GM19372 (cell line): ENCODE data around the gene NEAT1.
A peak's percentile ranks its signal among the peaks of the same experiment; 100 is the strongest.

Experiments
- ATAC-seq: cut with Tn5 transposase; IDR thresholded peaks from one replicate; pipeline ENCODE4 v1.9.1; 2021; ENCODE audit warnings: mild to moderate bottlenecking, low read depth, moderate library complexity; ENCODE audit not compliant: unreplicated experiment

NEAT1 gene

DNA sequence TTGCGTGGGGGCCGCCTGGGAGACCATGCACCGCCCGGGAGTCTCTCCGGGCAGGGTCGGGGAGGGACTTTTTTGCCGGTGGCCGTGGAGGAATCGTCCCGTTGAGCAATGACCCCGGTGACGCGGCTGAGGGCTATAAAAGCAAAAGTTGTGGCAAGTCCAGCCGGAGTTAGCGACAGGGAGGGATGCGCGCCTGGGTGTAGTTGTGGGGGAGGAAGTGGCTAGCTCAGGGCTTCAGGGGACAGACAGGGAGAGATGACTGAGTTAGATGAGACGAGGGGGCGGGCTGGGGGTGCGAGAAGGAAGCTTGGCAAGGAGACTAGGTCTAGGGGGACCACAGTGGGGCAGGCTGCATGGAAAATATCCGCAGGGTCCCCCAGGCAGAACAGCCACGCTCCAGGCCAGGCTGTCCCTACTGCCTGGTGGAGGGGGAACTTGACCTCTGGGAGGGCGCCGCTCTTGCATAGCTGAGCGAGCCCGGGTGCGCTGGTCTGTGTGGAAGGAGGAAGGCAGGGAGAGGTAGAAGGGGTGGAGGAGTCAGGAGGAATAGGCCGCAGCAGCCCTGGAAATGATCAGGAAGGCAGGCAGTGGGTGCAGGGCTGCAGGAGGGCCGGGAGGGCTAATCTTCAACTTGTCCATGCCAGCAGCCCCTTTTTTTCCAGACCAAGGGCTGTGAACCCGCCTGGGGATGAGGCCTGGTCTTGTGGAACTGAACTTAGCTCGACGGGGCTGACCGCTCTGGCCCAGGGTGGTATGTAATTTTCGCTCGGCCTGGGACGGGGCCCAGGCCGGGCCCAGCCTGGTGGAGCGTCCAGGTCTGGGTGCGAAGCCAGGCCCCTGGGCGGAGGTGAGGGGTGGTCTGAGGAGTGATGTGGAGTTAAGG, at the start of gene NEAT1:
Gene NEAT1 (plus strand): TSS at position 166 of the 883 bp plus-strand sequence.
- peak; percentile 22 for ATAC-seq

DNA sequence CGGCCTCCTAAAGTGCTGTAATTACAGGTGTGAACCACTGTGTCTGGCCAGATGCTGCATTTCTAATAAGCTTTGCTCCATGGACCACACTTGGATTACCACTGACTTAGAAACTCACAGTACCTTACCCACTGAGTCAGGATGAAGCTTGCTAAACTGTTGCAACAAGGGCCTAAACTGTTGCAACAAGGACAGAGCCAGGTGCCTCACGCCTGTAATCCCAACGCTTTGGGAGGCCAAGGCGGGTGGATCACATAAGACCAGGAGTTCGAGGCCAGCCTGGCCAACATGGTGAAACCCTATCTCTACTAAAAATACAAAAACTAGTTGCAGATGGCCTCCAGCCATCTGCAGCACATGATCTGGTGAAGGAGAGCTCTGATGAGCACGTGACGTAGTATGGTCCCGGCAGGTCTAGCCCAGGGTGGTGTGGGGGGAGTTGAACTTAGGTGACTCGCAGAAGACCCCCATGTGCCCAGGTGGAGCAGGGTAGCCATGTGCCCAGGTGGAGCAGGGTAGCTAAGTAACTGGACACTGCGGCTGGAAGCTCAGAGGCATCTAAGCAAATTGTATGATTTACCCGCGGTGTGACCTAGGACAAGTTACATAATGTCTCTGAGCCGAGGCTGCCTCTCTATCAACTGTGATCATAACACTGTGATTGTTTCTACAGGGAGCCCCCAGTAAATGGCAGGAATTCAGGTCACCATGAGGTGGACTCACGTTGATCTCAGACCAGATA, 48.6 kb upstream of the NEAT1 start:
- no peak for ATAC-seq

GRCh38 chr11:65375012-65375411, 47.6 kb upstream of the NEAT1 start:
- no peak for ATAC-seq

DNA sequence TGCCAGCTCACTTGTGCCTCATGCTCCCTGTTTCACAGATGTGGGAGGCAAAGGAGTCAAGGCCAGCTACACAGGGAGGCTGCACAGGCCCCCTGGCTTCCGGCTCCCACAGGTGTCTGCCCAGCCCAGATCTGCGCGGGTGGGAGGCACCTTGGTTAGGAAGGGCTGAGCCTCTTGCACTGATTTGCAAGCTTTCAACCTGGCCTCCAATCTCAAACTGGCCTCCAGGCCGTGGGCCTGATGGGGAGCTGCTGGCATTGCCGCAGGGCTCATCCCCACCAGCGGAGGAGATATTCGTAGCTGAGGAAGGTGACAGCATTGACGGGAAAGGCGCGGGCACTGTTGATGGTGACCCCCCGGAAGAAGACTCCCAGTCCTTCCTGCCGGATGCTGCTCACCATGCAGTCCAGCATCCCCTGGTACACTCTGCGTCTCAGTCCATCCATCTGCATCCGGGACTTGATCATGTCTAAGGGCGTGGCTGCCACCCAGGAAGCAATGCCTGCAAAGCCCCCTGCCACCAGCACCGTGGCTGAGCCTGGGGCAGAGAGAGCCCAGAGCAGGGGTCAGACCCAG, 46.4 kb upstream of the NEAT1 start:
- ATAC-seq: no peak

GRCh38 chr11:65377036-65377435, 45.6 kb upstream of the NEAT1 start:
- no peak for ATAC-seq

DNA sequence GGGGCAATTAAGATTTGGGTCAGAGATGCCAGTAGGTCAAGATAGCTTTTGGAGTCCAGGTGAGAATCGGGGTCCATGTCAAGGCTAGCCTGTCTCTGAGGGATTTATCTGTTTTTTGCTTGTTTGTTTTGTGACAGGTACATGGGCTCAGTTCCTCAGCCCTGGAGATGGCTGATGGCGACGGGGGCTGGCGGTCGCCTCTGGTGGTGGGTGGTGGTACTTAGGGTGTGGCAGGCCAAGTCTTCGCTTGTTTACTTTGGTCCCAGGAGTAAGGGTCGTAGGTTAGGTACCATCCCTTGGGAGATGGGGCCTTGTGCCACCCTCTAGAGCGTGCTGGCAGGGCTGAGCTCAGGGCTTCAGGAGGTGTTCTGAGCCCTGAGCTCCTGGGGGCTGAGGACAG, 44.8 kb upstream of the NEAT1 start:
- ATAC-seq: no peak

DNA sequence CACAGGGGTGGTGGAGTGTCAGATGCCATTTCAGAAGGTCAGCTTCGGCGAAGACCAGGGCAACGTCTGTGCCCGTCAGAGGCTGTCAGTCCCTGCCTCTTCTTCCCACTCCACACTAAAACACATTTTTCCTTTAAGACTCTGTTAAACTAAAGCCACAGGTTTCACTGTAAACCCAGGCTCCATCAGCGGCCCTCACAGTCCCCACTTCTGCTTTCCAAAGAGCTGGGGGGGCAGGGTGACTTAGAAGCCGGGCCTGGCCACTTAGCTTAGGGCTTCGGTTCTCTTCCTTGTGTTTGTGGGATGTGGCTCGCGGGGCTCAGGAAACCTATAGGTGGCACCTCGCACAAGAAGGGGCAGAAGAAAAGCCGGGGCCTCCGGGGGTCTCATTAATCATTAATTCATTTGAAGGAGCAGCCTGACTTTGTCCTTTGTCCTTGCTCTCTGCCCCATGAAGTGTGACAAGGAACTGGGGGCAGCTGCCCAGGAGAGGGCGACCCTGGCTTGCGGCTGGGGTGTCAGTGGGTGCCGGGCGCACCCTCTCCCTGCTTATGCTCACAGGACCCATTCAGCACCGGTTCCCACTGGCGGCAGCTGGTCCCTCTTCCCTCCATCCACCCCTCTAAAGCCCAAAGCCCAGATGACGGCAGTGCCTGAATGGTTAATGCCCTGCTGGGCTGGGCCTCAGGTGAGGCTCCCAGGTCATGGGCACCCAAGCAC, 44.2 kb upstream of the NEAT1 start:
- no peak for ATAC-seq

- ATAC-seq: no peak
Observed at GRCh38 chr11:65378928-65379638, 43.5 kb upstream of the NEAT1 start.

DNA sequence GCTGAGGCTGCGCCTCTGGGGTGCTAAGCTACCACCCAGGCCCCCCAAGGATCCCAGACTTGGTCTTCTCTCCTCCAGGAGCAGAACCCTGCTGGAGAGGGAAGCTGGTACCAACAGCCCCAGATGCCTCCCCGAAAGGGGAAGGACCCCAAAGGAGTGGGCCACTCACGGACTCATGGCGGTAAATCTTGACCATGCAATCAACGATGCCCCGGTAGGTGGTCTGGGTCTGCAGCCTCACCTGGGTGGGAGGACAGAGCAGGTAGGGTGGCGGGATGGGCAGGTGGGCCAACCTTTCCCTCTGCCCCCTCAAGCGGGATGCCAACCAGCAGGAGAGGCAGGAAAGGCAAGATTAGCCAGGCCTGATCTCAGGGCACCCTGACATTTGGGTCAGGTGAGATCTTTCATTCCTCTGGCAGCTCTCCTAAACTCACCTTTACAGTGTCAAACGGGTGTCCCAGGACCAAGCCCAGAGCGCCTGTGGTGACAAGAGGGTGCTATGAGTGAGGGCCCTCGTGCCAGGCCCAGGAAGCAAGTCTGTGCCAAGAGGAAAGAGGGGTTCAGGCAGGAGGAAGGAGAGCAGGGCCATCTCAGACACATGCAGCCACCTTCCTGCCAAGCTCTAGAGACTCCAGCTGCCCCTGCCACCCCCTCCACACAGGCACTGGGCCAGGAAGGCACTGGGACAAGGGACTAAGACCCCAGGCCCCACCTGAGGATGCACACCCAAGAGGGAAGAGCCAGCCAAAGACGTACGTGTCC, 42.7 kb upstream of the NEAT1 start:
- ATAC-seq: no peak

DNA sequence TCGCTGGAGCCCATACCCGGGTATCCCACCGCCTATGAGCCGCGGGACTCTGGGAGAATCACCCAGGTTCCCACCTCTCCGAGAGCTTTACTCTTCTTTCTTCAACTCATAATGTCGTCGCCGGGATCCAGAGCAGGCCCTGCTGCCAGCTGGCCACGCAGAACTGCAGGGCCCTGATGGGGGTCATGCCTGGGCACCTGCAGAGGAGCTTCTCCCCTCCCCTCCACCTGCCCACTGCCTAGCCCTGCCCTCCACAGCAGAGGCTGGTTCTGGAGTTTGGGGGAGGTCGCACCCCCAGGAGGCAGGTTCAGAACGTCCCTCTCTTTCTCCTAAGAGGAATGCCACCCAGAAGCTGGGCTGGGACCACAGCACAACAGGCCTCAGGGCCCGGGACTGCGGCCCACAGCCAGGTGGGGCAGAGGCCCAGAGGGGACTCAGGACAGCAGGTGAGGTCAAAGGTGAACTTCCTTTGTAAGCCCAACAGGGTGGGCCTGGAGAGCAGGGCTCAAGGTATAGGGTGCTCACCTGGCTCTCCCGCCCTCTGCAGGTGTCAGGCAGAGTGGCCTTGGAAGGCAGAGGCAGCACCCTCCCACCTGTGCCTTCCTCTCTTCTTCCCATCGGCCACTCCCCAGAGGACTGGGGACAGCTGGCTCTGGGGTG, 42.0 kb upstream of the NEAT1 start:
- no peak for ATAC-seq

DNA sequence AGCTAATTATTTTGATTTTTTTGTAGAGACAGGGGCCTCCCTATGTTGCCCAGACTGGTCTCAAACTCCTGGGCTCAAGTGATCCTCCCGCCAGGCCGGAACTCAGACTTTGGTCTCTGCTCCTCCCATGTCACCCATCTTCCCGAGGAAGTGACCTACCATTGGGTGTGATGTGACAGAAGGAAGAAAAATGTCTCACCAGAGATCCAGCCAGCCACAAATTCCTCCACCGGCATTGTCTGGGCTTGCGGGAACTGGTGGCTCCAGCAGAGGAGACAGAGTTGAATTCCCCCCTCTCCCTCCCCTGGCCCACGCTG, 40.9 kb upstream of the NEAT1 start:
- peak; percentile 4 for ATAC-seq

GRCh38 chr11:65382033-65382803, 40.4 kb upstream of the NEAT1 start, which contains the start of gene SLC25A45:
Gene SLC25A45 (minus strand): TSS chr11:65382646. CDS start chr11:65381951, 695 bp downstream.
- ATAC-seq: peak; percentile 49

GRCh38 chr11:65382804-65383368, 39.7 kb upstream of the NEAT1 start:
- ATAC-seq: no peak

DNA sequence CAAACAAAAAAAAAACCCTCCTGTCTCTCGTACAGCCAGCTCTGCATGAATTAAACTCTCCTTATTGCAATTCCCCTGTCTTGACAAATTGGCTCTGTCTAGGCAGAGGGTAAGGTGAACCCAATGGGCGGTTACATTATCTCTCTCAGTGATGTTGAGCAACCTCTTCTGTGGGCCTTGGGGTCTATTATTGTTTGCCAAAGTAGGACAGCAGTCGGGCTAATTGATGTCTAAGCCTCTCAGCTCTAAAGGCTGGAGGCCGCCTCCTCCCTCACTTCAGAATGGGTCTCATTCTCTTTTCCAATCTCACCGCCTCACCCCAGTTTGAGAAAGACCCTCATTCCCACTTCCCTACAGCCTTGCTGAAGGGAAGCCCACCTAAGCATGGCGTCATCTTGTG, 38.8 kb upstream of the NEAT1 start:
- no peak for ATAC-seq

DNA sequence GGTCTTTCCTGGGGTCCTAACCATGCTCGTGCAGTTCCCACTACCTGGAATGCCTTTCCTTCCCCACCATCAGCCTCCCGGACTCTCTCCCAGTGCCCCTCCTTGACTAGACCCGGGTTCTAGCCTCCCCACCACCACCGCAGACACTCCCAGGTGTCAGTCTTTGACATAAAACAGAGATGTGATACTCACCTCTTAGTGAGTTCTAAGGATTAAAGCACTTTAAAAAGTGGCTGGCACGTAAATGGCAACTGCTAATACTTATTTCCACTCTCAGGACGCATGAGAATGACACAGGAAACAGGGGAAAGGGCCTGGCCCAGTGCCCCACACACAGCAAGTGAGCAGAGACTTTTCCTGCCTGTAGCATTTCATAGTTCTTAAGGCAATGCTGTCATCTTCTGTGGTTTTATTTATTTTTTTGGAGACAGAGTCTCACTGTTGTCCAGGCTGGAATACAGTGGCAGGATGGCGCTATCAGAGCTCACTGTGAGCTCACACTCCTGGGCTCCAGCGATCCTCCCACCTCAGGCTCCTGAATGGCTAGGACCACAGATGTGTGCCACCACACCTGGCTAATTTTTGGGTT, 38.2 kb upstream of the NEAT1 start:
- no peak for ATAC-seq

DNA sequence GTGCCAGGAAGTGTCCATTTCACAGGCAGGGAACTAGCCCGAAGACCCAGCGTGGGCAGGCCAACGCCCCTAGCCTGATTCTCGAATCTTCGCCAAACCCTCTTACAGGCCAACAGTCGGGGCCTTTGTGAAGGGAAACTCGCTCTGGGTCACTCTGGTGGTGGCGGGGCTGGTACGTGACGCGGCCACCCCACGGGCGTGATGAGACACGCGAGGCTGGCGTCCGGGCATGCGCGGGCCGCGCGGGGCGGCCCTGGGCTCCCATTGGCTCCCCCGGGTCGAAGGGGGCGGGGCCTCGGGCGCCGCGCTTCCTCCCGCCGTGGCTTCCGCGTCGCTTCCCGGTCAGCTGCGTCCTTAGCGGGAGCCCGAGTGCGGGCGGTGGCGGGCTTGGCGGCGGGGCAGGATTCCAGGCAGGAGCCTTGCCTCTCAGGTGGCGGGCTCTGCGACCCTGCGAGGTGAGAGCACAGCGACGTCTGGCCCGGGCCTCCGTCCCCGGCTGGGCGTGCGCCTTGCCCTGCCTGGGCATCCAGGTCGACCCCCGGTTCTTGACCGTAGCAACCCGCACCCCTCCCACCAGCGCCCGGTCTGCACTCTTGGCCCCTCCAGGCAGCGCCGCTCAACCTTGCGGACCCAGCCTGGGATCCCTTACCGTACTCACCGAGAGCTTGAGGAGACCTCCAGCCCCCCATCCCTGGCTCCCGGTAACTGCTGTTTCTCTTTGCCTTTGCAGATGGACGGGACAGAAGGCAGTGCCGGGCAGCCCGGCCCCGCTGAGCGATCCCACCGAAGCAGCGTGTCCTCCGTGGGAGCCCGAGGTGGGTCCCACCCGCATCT, 36.1 kb upstream of the NEAT1 start, which contains the start of gene FRMD8:
Gene FRMD8 (plus strand): TSS at position 331 of the 834 bp plus-strand sequence. CDS start 400 bp downstream, at position 731.
- no peak for ATAC-seq
